Diencephalon (tissue), 1 donor: ENCODE measurements around the gene OR9G4. TPM values are rescaled to one million over a fixed set of nuclear protein-coding genes. Genes with fewer than 3 reads are reported as not detected.

Source experiments
- small RNA-seq: library from RNA; depleted of rRNA; stranded (forward); fragments of <200 nt; gene quantifications from one replicate; pipeline ENCODE3, GENCODE V24; 2014
- total RNA-seq: library from RNA; depleted of rRNA; stranded (reverse); fragments of >200 nt; gene quantifications from one replicate; pipeline ENCODE4 v1.2.3, GENCODE V29; 2014

The OR9G4 gene
- total RNA-seq, result not detected

GRCh38 chr11:56748597-56748996 lies at the start of gene OR9G4:
TSS of gene OR9G4 (minus strand) at chr11:56748697. CDS start at chr11:56743766, 4,931 bp downstream.

GRCh38 chr11:56698795-56699194 lies 49.7 kb downstream of the OR9G4 start, which contains the start of gene OR9G1:
TSS of gene OR9G1 (plus strand) at chr11:56699095. CDS start at chr11:56700388, 1,293 bp downstream.

Small RNA genes lying within 50 kb of the gene (small RNA-seq; reads per million reads assigned to genes)
- gene AP001803.1 (not detected), gene MIR6128 (not detected)

Other genes starting within 250 kb of the OR9G4 start
- gene OR5M11, start 205.4 kb downstream of the OR9G4 start, total RNA-seq, result not detected
- not detected for gene OR5M10, start 171.0 kb downstream of the OR9G4 start, total RNA-seq
- not detected for gene OR5M1, start 133.8 kb downstream of the OR9G4 start, total RNA-seq
- gene OR5AP2, start 106.3 kb downstream of the OR9G4 start, total RNA-seq, result not detected
- not detected for gene OR5AR1, start 85.0 kb downstream of the OR9G4 start, total RNA-seq
- not detected for gene OR9G1, start 49.6 kb downstream of the OR9G4 start, total RNA-seq
- gene OR5AK2, start 240.2 kb upstream of the OR9G4 start, total RNA-seq, result not detected